Uterus (tissue), 4 donors: Measurements from ENCODE around the gene SH3GL3. TPM values are rescaled to one million over a fixed set of nuclear protein-coding genes. Genes with fewer than 3 reads are reported as not detected.

Experiments used
- DNase-seq, 2 donors: peaks; one replicate each; pipeline ENCODE4 v3.0.0-alpha.2; 2019 to 2020
- H3K27ac ChIP-seq, 2 donors: fragments of 200-600 bp; sonication (generic); 1 replicate in 1 of 2; 2 replicates in 1 of 2; pipeline ENCODE4 v1.5.1; 2016 to 2018
- H3K27me3 ChIP-seq, 2 donors: fragments of 200-600 bp; sonication (generic); one replicate each; pipeline ENCODE4 v1.5.1; 2018 to 2019; ENCODE audit warnings: control low read depth in 1 of 2
- H3K36me3 ChIP-seq, 2 donors: fragments of 200-600 bp; sonication (generic); one replicate each; pipeline ENCODE4 v1.5.1; 2019; ENCODE audit warnings: control low read depth in 1 of 2
- H3K4me1 ChIP-seq, 2 donors: fragments of 200-600 bp; sonication (generic); one replicate each; pipeline ENCODE4 v1.5.1; 2018 to 2019; ENCODE audit warnings: control low read depth in 1 of 2
- H3K4me3 ChIP-seq, 2 donors: fragments of 200-600 bp; sonication (generic); 1 replicate in 1 of 2; 2 replicates in 1 of 2; pipeline ENCODE4 v1.5.1; 2018 to 2019; ENCODE audit warnings: mild to moderate bottlenecking in 1 of 2
- H3K9me3 ChIP-seq, 2 donors: fragments of 200-600 bp; sonication (generic); one replicate each; pipeline ENCODE4 v1.5.1; 2019; ENCODE audit warnings: control low read depth in 1 of 2
- CTCF ChIP-seq, 4 experiments: fragments of 200-600 bp in 2 of 4; fragments of 450-650 bp in 2 of 4; sonication (generic) in 2 of 4; IDR thresholded peaks; one replicate each; pipeline ENCODE4 v1.5.1; 2016 to 2019; ENCODE audit warnings: antibody characterized with exemption in 4 of 4, mild to moderate bottlenecking in 2 of 4, moderate library complexity in 1 of 4
- POLR2A ChIP-seq, 2 donors: fragments of 450-650 bp; IDR thresholded peaks; one replicate each; pipeline ENCODE4 v1.6.1; 2016; ENCODE audit warnings: antibody characterized with exemption in 2 of 2, mild to moderate bottlenecking in 1 of 2, moderate library complexity in 1 of 2
- intact Hi-C: fragments of 100-400 bp; cut with DNase I; formaldehyde crosslinking; loops from one replicate; pipeline ENCODE4 v1.15.1; 2023; ENCODE audit warnings: low total_unique reads
- total RNA-seq, 4 donors: library from RNA; depleted of rRNA in 3 of 4; stranded (reverse); fragments of >200 nt in 3 of 4; gene quantifications; one replicate each; pipeline versions ENCODE4 v1.1.0 to v1.2.4, GENCODE V29; 2014 to 2023
- donor health status: DM: yes; HTN: yes; CAD: no.

Gene SH3GL3
- total RNA-seq, 4 donors from 2014 or later, result 1.2 to 11.8 (median 2.0) TPM; not detected in 1

DNA sequence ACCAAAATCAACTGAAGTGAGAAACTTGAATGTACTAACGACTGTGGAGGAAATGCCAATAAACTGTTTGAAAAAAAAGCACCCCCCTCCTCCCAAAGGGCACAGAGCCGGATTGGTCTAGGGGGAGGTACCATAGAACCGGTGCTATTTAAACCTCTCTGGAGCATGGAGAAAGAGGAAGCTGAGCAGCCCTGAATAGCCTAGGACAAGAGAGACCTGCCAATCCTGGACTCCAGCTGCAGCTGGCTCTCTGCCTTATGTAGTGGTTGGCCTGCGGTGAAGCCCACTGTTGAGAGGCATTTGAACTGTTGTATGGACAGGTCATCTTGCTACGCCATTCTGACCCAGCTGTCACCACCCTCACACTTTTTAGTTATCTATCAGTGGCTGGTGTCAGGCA is 1.5 kb upstream of the SH3GL3 start:
- intact Hi-C loops, result no loop called here
- Histone ChIP-seq H3K4me3 (no peak overlapping the region), H3K4me1 (peaks cover 0 to 5% of the 10 kb centered on the region in 2 donors), H3K9me3 (no peaks in the 10 kb centered on the region), H3K27ac (no peak overlapping the region), H3K27me3 (no peaks in the 10 kb centered on the region), H3K36me3 (no peaks in the 10 kb centered on the region)
- TF ChIP-seq CTCF (IDR thresholded peaks at IDR 0.05), result no peak
- no peak for TF ChIP-seq POLR2A (IDR thresholded peaks at IDR 0.05)
- no peak for DNase-seq

- Histone ChIP-seq H3K27me3 (no peaks in the 10 kb centered on the region), H3K36me3 (no peaks in the 10 kb centered on the region), H3K9me3 (no peaks in the 10 kb centered on the region), H3K27ac (no peak overlapping the region), H3K4me3 (no peak overlapping the region), H3K4me1 (peaks cover 0 to 5% of the 10 kb centered on the region in 2 donors)
- no peak for DNase-seq
- TF ChIP-seq CTCF (IDR thresholded peaks at IDR 0.05) (no peak), POLR2A (IDR thresholded peaks at IDR 0.05) (no peak)
- intact Hi-C loops, result no loop called here
Observed at GRCh38 chr15:83446417-83446816, 724 bp upstream of the SH3GL3 start.

GRCh38 chr15:83449250-83449671 is 2.1 kb downstream of the SH3GL3 start:
- H3K27ac ChIP-seq, result no peak overlapping the region
- H3K36me3 ChIP-seq, result no peaks in the 10 kb centered on the region
- H3K9me3 ChIP-seq, result no peaks in the 10 kb centered on the region
- H3K27me3 ChIP-seq, result no peaks in the 10 kb centered on the region
- no peak for DNase-seq
- TF ChIP-seq CTCF (IDR thresholded peaks at IDR 0.05), result no peak
- no peak for TF ChIP-seq POLR2A (IDR thresholded peaks at IDR 0.05)
- peaks cover 0 to 5% of the 10 kb centered on the region in 2 donors for H3K4me1 ChIP-seq
- intact Hi-C loops, result no loop called here
- H3K4me3 ChIP-seq, result no peak overlapping the region

DNA sequence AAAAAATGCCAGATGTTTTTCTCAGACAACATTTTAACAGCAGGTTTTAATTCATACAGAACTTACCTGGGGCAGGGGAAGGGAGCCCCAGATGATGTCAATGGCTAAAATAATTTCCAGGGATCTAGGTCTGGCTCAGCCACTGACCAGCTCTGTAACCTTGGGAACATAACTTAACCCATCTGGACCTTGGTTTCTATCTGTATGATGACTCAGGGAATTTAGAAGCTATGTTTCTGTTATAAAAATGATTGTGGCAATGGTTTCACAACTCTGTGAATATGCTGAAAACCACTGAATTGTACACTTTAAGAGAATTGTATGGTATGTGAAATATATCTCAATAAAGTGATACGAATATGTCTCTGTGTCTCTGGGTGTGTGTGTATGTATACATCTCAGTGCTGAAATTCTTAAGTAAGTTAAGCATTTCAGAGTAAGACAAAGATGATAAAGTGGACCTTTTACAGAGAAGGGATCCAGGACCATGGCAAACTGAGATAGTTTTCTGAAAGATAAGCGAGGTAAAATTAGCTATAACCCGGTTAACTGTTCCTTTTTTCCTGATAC is 2.9 kb downstream of the SH3GL3 start:
- intact Hi-C loops, result no loop called here
- Histone ChIP-seq H3K4me1 (peaks cover 0 to 5% of the 10 kb centered on the region in 2 donors), H3K36me3 (no peaks in the 10 kb centered on the region), H3K27ac (no peak overlapping the region), H3K4me3 (no peak overlapping the region), H3K27me3 (no peaks in the 10 kb centered on the region), H3K9me3 (no peaks in the 10 kb centered on the region)
- TF ChIP-seq CTCF (IDR thresholded peaks at IDR 0.05) (no peak), POLR2A (IDR thresholded peaks at IDR 0.05) (no peak)
- no peak for DNase-seq

DNA sequence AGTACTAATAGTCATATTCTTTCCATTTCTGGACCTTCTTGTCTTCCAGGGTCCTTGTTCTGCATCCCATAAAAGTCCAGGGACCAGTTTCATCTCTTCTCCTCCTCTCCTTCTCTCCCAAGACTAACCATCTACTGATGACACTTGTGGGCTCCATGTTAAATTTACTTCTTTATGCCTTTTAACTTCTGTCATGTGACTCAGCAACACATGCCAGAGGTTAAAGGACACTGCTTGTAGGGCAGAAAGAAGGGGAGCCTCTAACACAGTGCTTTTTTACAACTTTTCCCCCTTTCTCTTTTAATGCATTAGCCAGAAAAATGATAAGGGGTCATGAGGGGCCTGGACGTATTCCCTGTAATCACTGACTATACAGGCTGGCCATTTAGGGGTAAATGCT is 10.0 kb downstream of the SH3GL3 start:
- no peak for TF ChIP-seq POLR2A (IDR thresholded peaks at IDR 0.05)
- no peak for TF ChIP-seq CTCF (IDR thresholded peaks at IDR 0.05)
- intact Hi-C loops, result no loop called here
- H3K27me3 ChIP-seq, result no peaks in the 10 kb centered on the region
- no peak overlapping the region for H3K4me3 ChIP-seq
- H3K27ac ChIP-seq, result no peak overlapping the region
- no peaks in the 10 kb centered on the region for H3K4me1 ChIP-seq
- DNase-seq, result no peak
- H3K9me3 ChIP-seq, result no peaks in the 10 kb centered on the region
- no peaks in the 10 kb centered on the region for H3K36me3 ChIP-seq
